GM21737 (cell line): ENCODE measurements around the gene DOHH.
"Not testable (repeated sequence)": the region's sequence is repeated elsewhere in the genome, so short reads cannot be mapped to it uniquely, and the experiment has no call there.

Experiments
- ATAC-seq: cut with Tn5 transposase; IDR thresholded peaks from one replicate; pipeline ENCODE4 v1.9.1; 2021; ENCODE audit warnings: mild to moderate bottlenecking, moderate library complexity; ENCODE audit not compliant: unreplicated experiment

The DOHH gene

DNA sequence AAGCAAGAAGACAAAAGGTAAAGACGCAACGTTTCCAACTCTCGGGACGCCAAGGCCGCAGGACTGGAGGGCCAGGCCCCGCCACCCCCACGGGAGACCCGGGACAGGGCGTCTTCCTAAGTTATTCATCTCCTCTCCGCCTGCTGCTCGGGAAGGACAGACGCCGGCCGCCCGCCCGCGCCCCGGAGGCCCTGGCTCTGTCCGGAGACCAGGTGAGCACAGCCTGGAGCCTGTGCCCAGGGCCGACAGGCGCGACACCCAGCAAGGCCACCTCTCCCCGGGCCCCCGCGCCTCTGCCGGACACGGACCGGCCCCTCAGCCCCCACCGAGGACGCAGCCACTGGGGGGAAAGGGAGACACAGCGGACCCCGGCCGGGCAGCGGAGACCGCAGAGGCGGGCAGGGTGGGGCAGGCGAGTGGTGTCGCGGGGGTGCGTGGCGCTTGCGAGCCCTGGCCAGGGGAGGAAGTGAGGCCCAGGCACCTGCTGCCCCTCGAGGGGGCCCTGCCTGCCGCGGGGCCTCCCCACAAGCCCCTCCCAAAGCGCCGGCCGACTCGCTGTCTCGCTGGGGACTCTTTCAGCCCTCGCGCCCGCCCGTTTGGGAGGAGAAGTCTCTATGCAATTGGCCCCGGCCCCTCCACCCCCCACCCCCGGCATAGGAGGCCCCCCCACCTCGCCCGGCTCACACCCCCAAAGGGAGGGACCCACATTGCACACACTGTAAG lies 37.3 kb downstream of the DOHH start:
- ATAC-seq, result no peak

- no peak for ATAC-seq
These were observed 40.4 kb downstream of the DOHH start for GRCh38 chr19:3459965-3460582.

- no peak for ATAC-seq
These were observed 41.2 kb downstream of the DOHH start for GRCh38 chr19:3459089-3459881.

GRCh38 chr19:3458229-3459088 lies 42.0 kb downstream of the DOHH start:
- no peak for ATAC-seq

GRCh38 chr19:3457528-3458228 lies 42.8 kb downstream of the DOHH start:
- no peak for ATAC-seq

DNA sequence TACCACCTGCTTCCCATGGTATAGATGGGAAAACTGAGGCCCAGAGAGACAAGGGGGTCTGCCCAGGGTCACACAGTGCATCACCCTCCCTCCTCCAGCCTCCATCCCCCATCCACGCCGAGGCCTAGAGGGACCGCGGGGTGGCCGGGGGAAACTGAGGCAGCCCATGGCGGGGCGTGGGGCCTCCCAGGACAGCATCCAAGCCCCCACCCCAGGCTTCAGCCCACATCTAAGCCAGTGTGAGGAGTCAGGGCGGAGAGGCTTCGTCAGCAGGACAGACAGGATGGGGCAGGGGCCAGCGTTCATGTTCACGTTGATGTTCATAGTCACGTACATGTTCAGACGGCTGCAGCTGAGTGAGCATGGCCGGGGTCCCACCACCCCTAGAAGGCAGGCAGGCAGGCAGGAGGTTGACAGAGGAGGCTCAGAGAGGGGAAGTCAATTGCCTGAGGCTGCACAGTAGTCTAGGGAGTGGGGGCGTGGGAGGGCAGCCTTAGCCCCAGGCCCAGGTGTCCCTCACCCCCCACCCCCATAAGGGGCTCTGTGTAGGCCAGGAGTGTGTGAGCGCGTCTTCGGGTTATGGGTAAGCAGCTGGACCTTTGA lies 43.4 kb downstream of the DOHH start:
- no peak for ATAC-seq

DNA sequence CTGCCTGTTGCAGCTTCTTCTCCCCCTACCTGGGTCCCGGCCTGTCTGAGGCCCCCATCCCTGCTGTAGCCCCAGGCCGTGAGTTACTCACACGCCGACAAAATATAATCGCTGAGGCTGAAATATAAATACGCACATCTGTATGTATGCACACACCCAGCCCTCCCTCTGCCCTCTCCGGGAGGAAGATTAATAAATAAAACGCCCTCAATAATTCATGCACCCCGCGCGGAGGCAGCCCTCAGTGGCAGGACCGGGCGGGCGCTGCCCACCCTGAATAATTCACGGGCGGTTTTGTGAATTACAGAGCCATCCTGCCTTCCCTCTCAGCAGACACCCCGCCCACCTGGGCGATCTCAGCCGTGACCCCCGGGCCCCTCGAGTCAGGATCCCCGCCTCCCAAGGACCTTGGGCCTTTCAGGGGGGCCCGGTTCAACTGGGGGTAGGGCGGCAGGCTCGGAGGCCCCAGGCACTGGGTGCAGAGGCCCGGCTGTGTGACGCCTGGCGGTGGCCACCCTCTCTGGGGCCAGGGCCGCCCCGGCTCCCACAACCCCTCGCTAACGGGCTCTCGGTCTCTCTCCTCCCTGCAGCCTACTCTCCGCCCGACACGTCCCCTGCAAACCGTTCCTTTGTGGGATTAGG lies 44.4 kb downstream of the DOHH start:
- no peak for ATAC-seq

DNA sequence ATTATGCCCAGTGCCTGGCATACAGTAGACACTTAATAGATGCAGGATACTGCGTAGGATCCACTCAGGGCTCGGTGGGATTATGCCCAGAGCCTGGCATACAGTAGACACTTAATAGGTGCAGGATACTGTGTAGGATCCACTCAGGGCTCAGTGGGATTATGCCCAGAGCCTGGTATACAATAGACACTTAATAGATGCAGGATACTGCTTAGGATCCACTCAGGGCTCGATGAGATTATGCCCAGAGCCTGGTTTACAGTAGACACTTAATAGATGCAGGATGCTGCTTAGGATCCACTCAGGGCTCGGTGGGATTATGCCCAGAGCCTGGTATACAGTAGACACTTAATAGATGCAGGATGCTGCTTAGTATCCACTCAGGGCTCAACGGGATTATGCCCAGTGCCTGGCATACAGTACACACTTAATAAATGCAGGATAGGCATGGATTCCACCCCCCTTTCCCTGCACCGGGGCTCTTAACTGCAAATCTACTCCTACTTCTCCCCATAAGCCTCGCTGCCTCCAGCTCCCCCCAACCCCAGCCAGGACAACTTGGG lies 45.0 kb downstream of the DOHH start:
- no peak for ATAC-seq

DNA sequence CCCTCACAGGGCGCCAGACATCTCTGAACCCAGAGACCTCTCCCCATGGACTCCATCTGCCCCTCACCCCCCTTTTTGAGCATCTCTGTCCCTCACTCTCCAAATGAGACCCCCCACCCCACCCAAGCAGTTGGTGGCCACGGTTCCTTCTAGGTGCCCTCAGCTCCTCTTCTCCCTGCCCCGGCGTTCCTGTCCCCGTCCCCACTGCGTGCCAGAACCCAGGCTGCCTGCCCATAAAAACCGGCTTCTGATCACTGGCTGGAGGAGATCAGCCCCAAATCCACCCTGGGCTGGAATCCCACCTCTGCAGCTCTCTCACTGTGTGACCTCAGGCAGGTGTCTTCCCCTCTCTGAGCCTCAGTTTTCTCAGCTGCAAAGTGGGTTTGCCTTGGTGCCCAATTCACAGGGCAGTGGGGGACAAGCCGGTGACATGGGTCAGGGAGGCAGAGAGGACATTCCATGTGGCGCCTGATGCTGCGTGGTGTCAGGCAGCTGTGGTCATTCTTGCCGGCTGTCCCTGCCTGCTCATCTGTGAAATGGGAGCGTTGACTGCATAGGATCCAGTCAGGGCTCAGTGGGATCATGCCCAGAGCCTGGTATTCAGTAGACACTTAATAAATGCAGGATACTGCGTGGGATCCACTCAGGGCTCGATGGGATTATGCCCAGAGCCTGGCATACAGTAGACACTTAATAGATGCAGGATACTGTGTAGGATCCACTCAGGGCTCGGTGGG lies 45.6 kb downstream of the DOHH start:
- no peak for ATAC-seq

DNA sequence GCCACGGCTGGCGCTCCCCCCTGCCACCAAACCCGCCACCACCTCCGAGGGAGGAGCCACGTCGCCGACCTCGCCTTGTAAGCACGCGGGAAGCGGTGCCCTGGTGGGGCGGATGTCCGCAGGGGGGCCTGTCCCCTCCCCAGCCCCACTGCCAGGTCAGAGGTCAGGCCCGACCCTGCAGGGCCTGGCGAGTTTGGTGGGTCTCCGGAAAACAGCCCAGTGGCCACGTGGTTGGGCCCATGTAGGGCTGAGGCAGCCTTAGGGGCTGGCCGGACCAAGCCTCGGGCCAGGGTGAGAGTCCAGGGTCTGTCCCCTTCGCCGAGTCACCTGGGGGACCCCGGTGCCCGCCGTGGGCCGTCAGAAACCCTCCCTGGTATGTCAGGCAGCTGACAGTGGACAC lies 46.6 kb downstream of the DOHH start:
- ATAC-seq, result no peak

GRCh38 chr19:3452942-3453214 lies 47.6 kb downstream of the DOHH start:
- ATAC-seq, result not testable (repeated sequence)

GRCh38 chr19:3452171-3452941 lies 48.1 kb downstream of the DOHH start:
- ATAC-seq, result no peak

- no peak for ATAC-seq
These were observed 49.0 kb downstream of the DOHH start for GRCh38 chr19:3451451-3451866.

DNA sequence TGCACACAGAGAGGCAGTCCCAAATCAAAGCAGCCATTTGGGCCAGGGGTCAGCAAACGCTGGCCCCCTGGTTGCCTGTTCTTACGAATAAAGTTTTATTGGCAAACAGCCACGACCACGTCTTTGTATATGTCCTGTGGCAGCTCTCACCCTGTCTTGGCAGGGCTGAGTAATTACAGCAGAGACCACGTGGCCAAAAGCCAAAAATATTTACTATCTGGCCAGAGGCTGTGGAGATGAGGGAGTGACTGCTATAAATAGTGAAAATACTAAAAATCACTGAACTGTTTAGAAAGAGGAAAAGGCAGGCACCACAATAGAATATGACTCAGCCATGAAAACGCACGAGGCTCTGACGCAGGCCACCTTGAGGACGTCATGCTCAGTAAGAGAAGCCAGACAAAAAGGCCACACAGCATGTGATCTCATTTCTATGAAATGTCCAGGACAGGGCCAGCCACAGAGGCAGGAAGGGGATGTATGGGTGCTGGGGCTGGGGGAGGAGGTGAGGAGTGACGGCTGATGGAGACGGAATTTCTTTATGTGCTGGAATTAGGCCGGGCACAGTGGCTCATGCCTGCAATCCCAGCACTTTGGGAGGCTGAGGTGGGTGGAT lies 49.6 kb downstream of the DOHH start:
- ATAC-seq, result no peak

DNA sequence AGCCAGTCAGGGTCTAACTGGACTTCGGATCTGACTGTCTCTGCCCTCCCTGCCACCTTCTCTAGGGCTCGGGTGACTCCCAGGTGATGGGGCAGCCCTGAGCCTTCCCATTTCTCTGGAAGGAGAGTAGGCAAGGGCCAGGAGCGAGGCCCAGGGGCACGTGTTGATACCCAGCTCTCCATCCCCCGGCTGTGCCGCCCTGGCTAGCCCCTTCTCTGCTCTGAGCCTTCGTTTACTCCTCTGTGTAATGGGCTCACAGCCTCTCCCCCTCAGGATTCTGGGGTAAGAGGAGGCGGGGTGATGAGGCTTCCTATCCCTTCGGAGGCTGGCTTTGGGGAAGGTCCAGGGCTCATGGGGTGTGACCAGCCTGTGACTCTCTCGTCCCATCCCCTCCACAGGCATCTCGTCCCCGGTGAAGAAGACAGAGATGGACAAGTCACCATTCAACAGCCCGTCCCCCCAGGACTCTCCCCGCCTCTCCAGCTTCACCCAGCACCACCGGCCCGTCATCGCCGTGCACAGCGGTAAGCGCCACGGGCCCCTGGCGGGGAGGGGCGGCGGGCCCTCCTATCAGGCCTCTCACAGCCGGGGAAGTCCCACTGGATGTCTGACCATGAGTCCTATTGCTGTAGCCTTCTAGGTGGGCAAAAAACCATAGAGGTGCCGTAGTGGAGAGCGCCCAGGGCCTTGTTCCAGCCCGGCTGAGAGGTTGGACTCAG lies 51.7 kb downstream of the DOHH start:
- ATAC-seq, result no peak

DNA sequence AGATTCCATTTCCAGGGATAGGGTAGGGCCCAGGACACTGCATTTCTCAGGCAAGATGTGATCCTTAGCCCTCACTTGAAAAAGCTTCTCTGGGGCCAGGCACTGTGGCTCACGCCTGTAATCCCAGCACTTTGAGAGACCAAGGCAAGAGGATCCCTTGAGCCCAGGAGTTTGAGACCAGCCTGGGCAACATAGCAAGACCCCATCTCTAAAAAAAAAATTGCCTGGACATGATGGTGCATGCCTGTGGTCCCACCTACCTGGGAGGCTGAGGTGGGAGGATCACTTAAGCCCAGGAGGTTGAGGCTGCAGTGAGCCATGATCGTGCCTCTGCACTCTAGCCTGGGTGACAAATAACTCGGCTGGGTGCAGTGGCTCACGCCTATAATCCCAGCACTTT lies 53.8 kb downstream of the DOHH start:
- not testable (repeated sequence) for ATAC-seq

- ATAC-seq, result no peak
These were observed 55.7 kb downstream of the DOHH start for GRCh38 chr19:3444695-3445234.
